HUES64 (cell line): ENCODE results near the gene ALKBH5. TPM values are rescaled to one million over a fixed set of nuclear protein-coding genes. Genes with fewer than 3 reads are reported as not detected.
A peak's percentile ranks its signal among the peaks of the same experiment; 100 is the strongest.

Experiments used
- H3K27ac ChIP-seq: 2 replicates; pipeline ENCODE4 v1.7.0; 2013; ENCODE audit warnings: low read depth, low read length, inconsistent platforms
- H3K27me3 ChIP-seq: 2 replicates; pipeline ENCODE4 v1.6.1; 2013; ENCODE audit warnings: mild to moderate bottlenecking, low read length; ENCODE audit not compliant: insufficient read depth
- H3K36me3 ChIP-seq: 2 replicates; pipeline ENCODE4 v1.6.1; 2013; ENCODE audit warnings: mild to moderate bottlenecking, low read length; ENCODE audit not compliant: insufficient read depth
- H3K4me1 ChIP-seq: 2 replicates; pipeline ENCODE4 v1.6.1; 2013; ENCODE audit warnings: mild to moderate bottlenecking, low read length, moderate library complexity; ENCODE audit not compliant: insufficient read depth
- H3K4me3 ChIP-seq: 2 replicates; pipeline ENCODE4 v1.5.1; 2013; ENCODE audit warnings: mild to moderate bottlenecking, low read length, moderate library complexity
- H3K9ac ChIP-seq: 2 replicates; pipeline ENCODE4 v1.6.1; 2013; ENCODE audit warnings: mild to moderate bottlenecking, low read depth, low read length
- H3K9me3 ChIP-seq: 2 replicates; pipeline ENCODE4 v1.6.1; 2013; ENCODE audit warnings: low read depth, low read length; ENCODE audit not compliant: insufficient read depth
- WGBS: fragments of 150-250, 120-280 bp; methylation state at CpG from one replicate; pipeline ENCODE4 v1.1.7; 2013; ENCODE audit warnings: missing lambda C conversion rate; 5-methylcytosine and 5-hydroxymethylcytosine counted together
- polyA plus RNA-seq, 2 experiments: library from polyadenylated mRNA; stranded (reverse); fragments of 50-300 nt; gene quantifications; one replicate each; pipeline ENCODE4 v1.2.3, GENCODE V29; 2013

Gene ALKBH5
- 39.6 TPM for polyA plus RNA-seq (2013, experiment 1 of 2)
- polyA plus RNA-seq (2013, experiment 2 of 2), result 41.3 TPM

DNA sequence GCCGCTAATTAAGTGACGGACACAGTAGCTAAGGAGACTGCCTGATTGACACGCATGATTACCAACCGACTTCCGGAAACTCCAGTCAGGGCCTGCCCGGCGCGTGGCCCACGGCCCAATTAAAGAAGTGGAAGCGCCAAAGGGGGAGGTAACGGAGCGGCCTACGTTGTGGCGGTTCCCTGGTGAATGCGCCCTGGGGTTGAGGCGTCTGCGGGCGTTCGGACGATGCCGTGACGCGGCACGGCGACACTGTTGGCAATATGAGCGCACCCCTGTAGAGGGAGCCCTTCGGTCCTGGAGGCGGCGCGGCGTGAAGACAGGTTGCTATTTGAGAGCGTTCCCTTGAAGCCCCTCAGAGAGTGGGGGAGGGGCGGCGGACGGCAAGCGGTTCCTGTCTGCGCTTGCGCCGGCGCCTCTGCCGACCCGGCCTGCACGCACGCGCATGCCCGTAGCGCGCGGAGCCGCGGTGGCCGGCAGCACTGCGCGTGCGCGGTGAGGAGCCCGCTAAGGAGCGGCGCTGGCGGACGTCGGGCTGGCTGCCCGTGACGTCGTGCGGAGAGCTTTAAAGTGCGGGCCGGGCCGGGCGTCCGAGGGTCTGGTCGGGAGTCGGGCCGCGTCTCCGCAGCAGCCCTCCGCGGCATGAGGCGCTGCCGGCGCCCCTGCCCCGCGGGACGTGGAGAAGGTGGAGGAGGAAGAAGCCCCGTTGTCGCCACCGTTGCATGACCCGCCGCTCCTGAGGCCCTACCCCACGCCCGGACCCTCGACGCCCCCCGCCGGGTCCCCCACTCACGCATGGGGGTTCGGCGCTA is at the start of gene ALKBH5:
Gene ALKBH5, plus strand, starts transcription at position 495 of the 809 bp plus-strand sequence. CDS start 416 bp downstream, outside the sequence.
- Histone ChIP-seq H3K27ac (peak within 1 kb of the TSS; percentile 98), H3K4me1 (peaks cover 31% of the 10 kb centered on the region)
- under 1% methylated on average over 98 of the region's 98 CpGs for WGBS

GRCh38 chr17:18136357-18136756 is 47.3 kb upstream of the ALKBH5 start:
- 90% methylated on average over 19 of the region's 19 CpGs for WGBS
- Histone ChIP-seq H3K27ac (no peak overlapping the region), H3K9me3 (no peaks in the 10 kb centered on the region), H3K27me3 (no peaks in the 10 kb centered on the region), H3K4me3 (no peak overlapping the region), H3K4me1 (no peaks in the 10 kb centered on the region), H3K36me3 (no peaks in the 10 kb centered on the region), H3K9ac (no peak overlapping the region)

More for the DNA sequence above, at the start of gene ALKBH5:
- Histone ChIP-seq H3K27me3 (no peaks in the 10 kb centered on the region), H3K36me3 (peaks cover 27% of the 10 kb centered on the region), H3K4me3 (peak within 1 kb of the TSS; percentile 91), H3K9ac (peak within 1 kb of the TSS; percentile 87), H3K9me3 (no peaks in the 10 kb centered on the region)

DNA sequence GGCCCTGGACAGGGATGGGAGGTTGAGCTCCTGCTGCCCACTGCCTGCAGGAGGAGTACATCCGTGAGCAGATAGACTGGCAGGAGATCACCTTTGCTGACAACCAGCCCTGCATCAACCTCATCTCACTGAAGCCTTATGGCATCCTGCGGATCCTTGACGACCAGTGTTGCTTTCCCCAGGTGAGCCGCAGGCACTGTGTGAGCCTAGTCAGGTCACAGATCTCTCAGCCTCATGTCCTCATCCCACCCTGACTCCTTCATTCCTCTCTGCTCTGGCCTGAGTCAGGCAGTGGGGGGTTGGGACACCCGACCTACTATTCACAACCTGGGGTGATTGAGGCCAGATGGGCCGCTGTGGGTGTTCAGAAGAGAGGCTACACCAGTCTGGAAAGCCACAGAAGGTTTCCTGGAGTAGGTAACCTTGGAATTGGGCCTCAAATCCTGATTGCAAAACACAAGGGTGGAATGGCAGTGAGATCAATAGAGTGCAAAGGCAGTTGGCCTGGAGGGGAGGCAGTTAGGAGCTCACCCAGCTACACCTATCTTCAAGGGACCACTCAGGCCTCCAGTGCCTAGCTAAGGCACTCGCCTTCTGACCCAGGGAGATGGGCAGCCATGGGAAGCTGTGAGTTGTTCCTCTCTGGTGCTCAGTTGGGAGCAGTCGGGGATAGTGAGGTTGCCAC is 45.4 kb upstream of the ALKBH5 start:
- 94% methylated on average over 8 of the region's 8 CpGs for WGBS
- Histone ChIP-seq H3K4me3 (no peak overlapping the region), H3K9ac (no peak overlapping the region)

DNA sequence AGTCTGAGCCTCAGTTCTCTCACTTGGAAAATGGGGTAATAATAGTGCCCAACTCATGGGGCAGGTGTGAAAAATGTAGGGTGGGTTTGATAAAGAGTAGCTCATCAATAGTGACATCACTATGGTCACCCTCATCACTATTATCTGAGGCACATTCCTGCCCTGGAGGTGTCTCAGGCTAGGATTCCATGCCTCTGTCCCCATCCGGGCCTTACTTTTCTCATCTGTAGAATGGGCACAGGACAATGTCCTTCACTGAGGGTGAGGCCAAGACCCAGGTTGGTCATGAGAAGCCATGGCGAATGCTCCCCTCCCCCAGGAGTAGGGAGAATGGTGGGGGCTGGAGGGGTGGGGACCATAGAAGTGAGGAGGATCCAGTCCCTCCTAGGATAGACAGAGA is 44.5 kb upstream of the ALKBH5 start:
- Histone ChIP-seq H3K4me3 (no peak overlapping the region), H3K9ac (no peak overlapping the region), H3K9me3 (no peaks in the 10 kb centered on the region), H3K36me3 (no peaks in the 10 kb centered on the region), H3K27me3 (no peaks in the 10 kb centered on the region), H3K27ac (no peak overlapping the region), H3K4me1 (peaks cover 8% of the 10 kb centered on the region; the same call in 1 of the 2 replicates)
- WGBS, result 89% methylated on average over 2 of the region's 2 CpGs

More for the DNA sequence above, 45.4 kb upstream of the ALKBH5 start:
- no peaks in the 10 kb centered on the region for H3K27me3 ChIP-seq
- H3K27ac ChIP-seq, result no peak overlapping the region
- H3K4me1 ChIP-seq, result peaks cover 4% of the 10 kb centered on the region; the same call in 1 of the 2 replicates
- H3K9me3 ChIP-seq, result no peaks in the 10 kb centered on the region
- H3K36me3 ChIP-seq, result no peaks in the 10 kb centered on the region

GRCh38 chr17:18139498-18139897 is 44.1 kb upstream of the ALKBH5 start:
- H3K36me3 ChIP-seq, result no peaks in the 10 kb centered on the region
- H3K4me3 ChIP-seq, result no peak overlapping the region
- H3K9ac ChIP-seq, result no peak overlapping the region
- no peaks in the 10 kb centered on the region for H3K9me3 ChIP-seq
- WGBS, result 88% methylated on average over 14 of the region's 14 CpGs
- H3K27me3 ChIP-seq, result no peaks in the 10 kb centered on the region
- H3K4me1 ChIP-seq, result peaks cover 8% of the 10 kb centered on the region; the same call in 1 of the 2 replicates
- H3K27ac ChIP-seq, result no peak overlapping the region

- Histone ChIP-seq H3K9me3 (no peaks in the 10 kb centered on the region), H3K27ac (no peak overlapping the region), H3K9ac (no peak overlapping the region), H3K36me3 (no peaks in the 10 kb centered on the region), H3K4me3 (no peak overlapping the region), H3K4me1 (peaks cover 8% of the 10 kb centered on the region; the same call in 1 of the 2 replicates), H3K27me3 (no peaks in the 10 kb centered on the region)
- 84% methylated on average over 3 of the region's 3 CpGs for WGBS
Measured at GRCh38 chr17:18139949-18140348, 43.7 kb upstream of the ALKBH5 start.

- Histone ChIP-seq H3K36me3 (no peaks in the 10 kb centered on the region), H3K4me3 (no peak overlapping the region)
- WGBS, result 89% methylated on average over 3 of the region's 3 CpGs
Measured at GRCh38 chr17:18140648-18141047, 43.0 kb upstream of the ALKBH5 start.

GRCh38 chr17:18141210-18141803 is 42.3 kb upstream of the ALKBH5 start:
- Histone ChIP-seq H3K9me3 (no peaks in the 10 kb centered on the region), H3K36me3 (no peaks in the 10 kb centered on the region), H3K27me3 (no peaks in the 10 kb centered on the region), H3K27ac (no peak overlapping the region), H3K4me3 (no peak overlapping the region), H3K9ac (no peak overlapping the region), H3K4me1 (peaks cover 8% of the 10 kb centered on the region; the same call in 1 of the 2 replicates)
- 52% methylated on average over 9 of the region's 9 CpGs for WGBS

More at GRCh38 chr17:18140648-18141047, 43.0 kb upstream of the ALKBH5 start:
- peaks cover 8% of the 10 kb centered on the region; the same call in 1 of the 2 replicates for H3K4me1 ChIP-seq
- no peaks in the 10 kb centered on the region for H3K9me3 ChIP-seq
- no peaks in the 10 kb centered on the region for H3K27me3 ChIP-seq
- no peak overlapping the region for H3K27ac ChIP-seq
- no peak overlapping the region for H3K9ac ChIP-seq

GRCh38 chr17:18142417-18142816 is 41.2 kb upstream of the ALKBH5 start:
- WGBS, result 91% methylated on average over 3 of the region's 3 CpGs
- Histone ChIP-seq H3K27ac (no peak overlapping the region), H3K27me3 (no peaks in the 10 kb centered on the region), H3K4me3 (no peak overlapping the region), H3K9me3 (no peaks in the 10 kb centered on the region), H3K9ac (no peak overlapping the region), H3K36me3 (no peaks in the 10 kb centered on the region), H3K4me1 (peaks cover 8% of the 10 kb centered on the region; the same call in 1 of the 2 replicates)

- no peak overlapping the region for H3K27ac ChIP-seq
- peaks cover 8% of the 10 kb centered on the region; the same call in 1 of the 2 replicates for H3K4me1 ChIP-seq
- H3K4me3 ChIP-seq, result no peak overlapping the region
- no peaks in the 10 kb centered on the region for H3K27me3 ChIP-seq
- no peak overlapping the region for H3K9ac ChIP-seq
- H3K36me3 ChIP-seq, result no peaks in the 10 kb centered on the region
- 69% methylated on average over 18 of the region's 18 CpGs for WGBS
- H3K9me3 ChIP-seq, result no peaks in the 10 kb centered on the region
Measured at GRCh38 chr17:18143044-18143936, 40.3 kb upstream of the ALKBH5 start.
